ENCODE measurements around the gene ITGA5. TPM values are rescaled to one million over a fixed set of nuclear protein-coding genes. Genes with fewer than 3 reads are reported as not detected.

ITGA5 gene
- total RNA-seq, 6 experiments from 2014 or later = 261 to 355 (median 329) TPM

- no peak for TF ChIP-seq CTCF (IDR thresholded peaks at IDR 0.05)
- Mint-ChIP-seq H3K9me3 (no peaks in the 10 kb centered on the region), H3K27ac (peak overlapping the region; percentile 28; the same call in 1 of the 2 replicates), H3K27me3 (ENCODE audit: insufficient read depth) (peaks cover 3% of the 10 kb centered on the region), H3K4me3 (no peak overlapping the region; the same call in 1 of the 2 replicates), H3K36me3 (ENCODE audit: low read depth) (peaks cover 43% of the 10 kb centered on the region), H3K4me1 (ENCODE audit: low read depth) (peaks cover 24% of the 10 kb centered on the region)
- no peak for DNase-seq
These were observed 24.1 kb downstream of the ITGA5 start for GRCh38 chr12:54394986-54395385.

- TF ChIP-seq CTCF (IDR thresholded peaks at IDR 0.05) = peak; percentile 93
- Mint-ChIP-seq H3K4me3 (no peak overlapping the region), H3K27me3 (ENCODE audit: insufficient read depth) (peaks cover 3% of the 10 kb centered on the region), H3K36me3 (ENCODE audit: low read depth) (peaks cover 40% of the 10 kb centered on the region), H3K9me3 (no peaks in the 10 kb centered on the region), H3K4me1 (ENCODE audit: low read depth) (peaks cover 21% of the 10 kb centered on the region), H3K27ac (peak overlapping the region; percentile 28)
- DNase-seq = peak; percentile 57
These were observed 24.8 kb downstream of the ITGA5 start for GRCh38 chr12:54394281-54394719.

GRCh38 chr12:54393743-54394142, 25.3 kb downstream of the ITGA5 start:
- H3K27me3 Mint-ChIP-seq (ENCODE audit: insufficient read depth) = peaks cover 3% of the 10 kb centered on the region
- no peak overlapping the region for H3K4me3 Mint-ChIP-seq
- no peak for DNase-seq
- peaks cover 36% of the 10 kb centered on the region for H3K36me3 Mint-ChIP-seq (ENCODE audit: low read depth)
- H3K4me1 Mint-ChIP-seq (ENCODE audit: low read depth) = peaks cover 17% of the 10 kb centered on the region
- H3K27ac Mint-ChIP-seq = peak overlapping the region; percentile 28
- no peak for TF ChIP-seq CTCF (IDR thresholded peaks at IDR 0.05)
- no peaks in the 10 kb centered on the region for H3K9me3 Mint-ChIP-seq

GRCh38 chr12:54393207-54393609, 25.9 kb downstream of the ITGA5 start:
- TF ChIP-seq CTCF (IDR thresholded peaks at IDR 0.05) = no peak
- Mint-ChIP-seq H3K4me1 (ENCODE audit: low read depth) (peaks cover 22% of the 10 kb centered on the region), H3K36me3 (ENCODE audit: low read depth) (peaks cover 32% of the 10 kb centered on the region), H3K27ac (peak overlapping the region; percentile 47; the same call in 1 of the 2 replicates), H3K9me3 (no peaks in the 10 kb centered on the region), H3K27me3 (ENCODE audit: insufficient read depth) (peaks cover 3% of the 10 kb centered on the region), H3K4me3 (no peak overlapping the region)
- no peak for DNase-seq

GRCh38 chr12:54392485-54393206, 26.4 kb downstream of the ITGA5 start:
- no peak for DNase-seq
- TF ChIP-seq CTCF (IDR thresholded peaks at IDR 0.05) = no peak
- Mint-ChIP-seq H3K4me1 (ENCODE audit: low read depth) (peaks cover 28% of the 10 kb centered on the region), H3K9me3 (no peaks in the 10 kb centered on the region), H3K27ac (peak overlapping the region; percentile 47), H3K4me3 (no peak overlapping the region), H3K36me3 (ENCODE audit: low read depth) (peaks cover 26% of the 10 kb centered on the region), H3K27me3 (ENCODE audit: insufficient read depth) (peaks cover 3% of the 10 kb centered on the region)
